Stimulated activated CD4-positive, alpha-beta T cell treated with anti-CD3 and anti-CD28 coated beads, Interleukin-1b, Interleukin-23, amount 100 ng/mL, for 1 hour (primary cell): Measurements from ENCODE around the gene CCDC192.

Experiments used
- DNase-seq, 2 donors: peaks; one replicate each; pipeline ENCODE4 v3.0.0-alpha.2; 2020; ENCODE audit warnings: low read depth in 2 of 2

Gene CCDC192

DNA sequence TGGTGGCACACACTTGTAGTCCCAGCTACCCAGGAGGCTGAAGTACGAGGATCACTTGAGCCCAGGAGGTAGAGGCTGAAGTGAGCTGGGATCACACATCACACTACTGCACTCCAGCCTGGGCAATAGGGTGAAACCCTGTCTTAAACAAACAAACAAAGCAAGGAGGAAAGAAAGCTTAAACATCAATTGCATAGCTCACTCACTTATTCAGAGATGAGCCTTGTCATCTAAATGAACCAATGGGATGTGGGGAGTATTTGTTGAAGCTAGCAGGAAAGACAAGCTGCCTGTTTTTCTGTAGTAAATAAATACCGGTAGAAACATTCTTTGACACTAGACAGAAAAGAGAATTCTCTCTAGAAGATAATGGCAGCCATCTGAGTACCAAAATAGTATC, 219.4 kb downstream of the CCDC192 start:
- DNase-seq = no peak

DNA sequence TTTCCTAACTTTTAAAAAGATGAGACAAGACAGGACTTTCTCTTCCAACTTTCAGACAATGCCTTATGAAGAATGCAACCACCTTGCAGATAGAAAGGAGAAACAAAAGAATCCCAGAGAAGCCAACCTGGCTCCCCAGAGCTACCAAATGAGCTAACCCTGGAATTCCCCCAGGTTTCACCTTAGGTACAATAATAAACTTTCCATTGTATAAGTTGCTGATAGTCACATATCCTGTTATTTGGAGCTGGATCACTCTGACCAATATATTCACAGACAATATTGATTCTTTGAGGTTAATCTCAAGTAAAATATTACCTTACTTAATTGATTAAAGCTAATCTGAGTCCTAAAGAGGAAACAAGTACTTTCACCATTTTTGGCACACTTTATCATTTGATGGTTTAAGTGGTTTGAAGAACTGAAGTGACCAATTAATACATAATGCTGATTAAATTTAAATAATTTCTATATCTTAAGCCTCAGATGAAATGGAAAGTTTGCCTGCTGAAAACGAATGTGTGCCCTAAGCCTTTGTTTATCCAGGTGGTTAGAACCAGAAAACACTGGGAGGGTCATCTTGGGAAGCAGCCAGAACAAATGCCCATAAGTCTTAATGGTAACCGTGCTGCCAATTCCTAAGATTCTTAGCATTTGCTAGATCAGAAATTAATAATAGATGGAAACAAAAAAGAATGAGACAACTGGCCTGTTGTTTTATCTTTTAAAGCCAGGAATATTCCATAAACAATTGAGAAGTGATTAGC, 220.8 kb downstream of the CCDC192 start:
- no peak for DNase-seq

DNA sequence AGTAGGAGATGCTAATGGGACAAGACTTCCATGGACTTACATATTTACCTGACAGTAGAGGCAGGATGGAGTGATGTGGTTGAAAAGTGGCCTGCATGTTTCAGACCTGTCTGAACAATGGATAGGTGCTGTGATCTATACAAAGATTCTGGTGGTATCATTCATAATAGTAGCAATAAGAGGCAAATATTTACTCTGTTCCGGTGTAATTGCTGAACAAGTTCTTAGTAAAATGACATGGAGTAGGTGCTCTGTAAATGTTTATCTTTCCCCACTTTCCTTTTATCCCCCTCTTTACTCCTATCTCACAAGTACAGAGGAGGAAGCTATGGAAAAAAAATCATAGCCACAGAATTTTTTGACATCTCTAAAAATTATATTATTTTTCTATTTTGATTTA, 221.4 kb downstream of the CCDC192 start:
- DNase-seq = no peak

DNA sequence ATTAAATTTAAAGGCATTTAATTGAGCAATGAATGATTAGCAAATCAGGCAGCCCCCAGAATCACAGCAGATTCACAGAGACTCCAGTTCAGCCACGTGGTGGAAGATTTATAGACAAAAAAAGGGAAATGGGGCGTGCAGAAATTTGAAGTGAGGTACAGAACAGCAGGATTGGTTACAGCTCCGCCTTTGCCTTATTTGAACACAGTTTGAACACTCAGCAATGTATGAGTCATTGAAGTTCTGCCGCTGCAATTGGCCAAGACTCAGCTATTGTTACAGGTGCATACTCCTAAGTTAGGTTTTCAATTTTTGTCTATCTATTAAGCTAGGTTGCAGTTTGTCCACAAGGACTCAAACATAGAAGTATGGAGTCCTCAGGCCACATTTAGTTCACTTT, 222.7 kb downstream of the CCDC192 start:
- DNase-seq = no peak

DNA sequence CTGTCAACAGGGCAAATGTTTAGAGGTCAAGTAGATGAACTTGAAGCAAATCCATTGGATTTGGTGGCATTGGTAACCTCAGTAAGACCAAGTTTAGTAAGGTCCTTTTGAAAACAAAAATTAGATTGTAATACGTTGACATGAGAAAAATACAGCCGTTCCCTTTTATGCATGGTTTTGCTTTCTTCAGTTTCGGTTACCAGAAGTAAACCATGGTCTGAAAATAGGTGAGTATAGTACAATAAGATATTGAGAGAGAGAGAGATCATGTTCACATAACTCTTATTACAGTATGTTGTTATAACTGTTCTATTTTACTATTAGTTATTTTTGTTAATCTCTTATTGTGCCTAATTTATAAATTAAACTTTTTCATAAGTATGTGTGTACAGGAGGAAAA, 223.8 kb downstream of the CCDC192 start:
- DNase-seq = no peak

DNA sequence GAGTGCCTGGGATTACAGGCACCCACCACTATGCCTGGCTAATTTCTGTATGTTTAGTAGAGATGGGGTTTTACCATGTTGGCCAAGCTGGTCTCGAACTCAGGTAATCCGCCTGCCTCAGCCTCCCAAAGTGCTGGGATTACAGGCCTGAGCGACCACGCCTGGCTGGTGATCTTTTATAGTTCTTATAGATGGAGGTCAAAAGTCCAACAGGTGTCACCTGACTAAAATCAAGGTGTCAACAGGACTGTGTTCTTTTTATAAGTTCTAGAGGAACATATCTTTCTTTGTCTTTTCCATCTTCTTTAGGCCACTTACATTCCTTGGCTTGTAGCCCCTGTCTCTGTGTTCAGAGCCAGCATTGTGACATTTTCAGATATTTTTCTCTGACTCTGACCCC, 224.9 kb downstream of the CCDC192 start:
- DNase-seq = no peak

DNA sequence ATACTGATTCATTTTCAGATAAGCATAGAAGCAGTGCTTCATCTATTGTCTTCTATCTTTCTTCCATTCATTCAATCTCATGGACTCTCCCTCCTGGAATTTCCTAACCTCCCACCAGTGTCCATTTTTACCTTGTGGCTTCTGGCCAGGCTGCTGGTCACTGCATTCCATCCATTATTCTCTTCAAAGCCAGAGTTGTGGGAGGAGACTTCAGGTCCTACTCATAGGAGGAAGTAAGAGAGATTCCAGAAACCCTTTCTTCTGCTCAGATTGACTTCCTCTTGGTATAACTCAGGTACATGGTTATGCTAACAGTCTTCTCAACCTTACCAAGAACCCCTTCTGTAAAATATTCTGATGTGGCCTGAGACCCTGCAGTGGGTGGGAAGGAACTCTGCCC, 227.1 kb downstream of the CCDC192 start:
- no peak for DNase-seq

DNA sequence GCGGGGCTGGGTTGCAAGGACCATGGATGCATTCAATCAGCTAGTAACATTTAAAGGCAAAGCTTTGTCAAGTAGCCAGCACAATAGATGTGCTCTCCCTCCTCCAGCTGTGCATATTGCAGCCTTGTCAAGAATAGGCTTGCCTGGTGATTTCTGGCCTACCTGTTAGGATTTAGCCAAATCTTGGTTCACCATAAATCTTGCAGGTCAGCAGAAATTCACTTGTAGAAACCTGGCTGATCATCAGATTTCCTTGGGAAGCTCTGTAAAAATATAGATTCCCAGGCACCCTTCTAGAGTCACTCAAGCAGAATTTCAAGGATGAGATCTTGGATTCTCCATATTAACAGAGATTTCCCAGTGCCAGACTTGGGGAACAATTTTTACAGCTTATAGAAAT, 228.2 kb downstream of the CCDC192 start:
- no peak for DNase-seq

DNA sequence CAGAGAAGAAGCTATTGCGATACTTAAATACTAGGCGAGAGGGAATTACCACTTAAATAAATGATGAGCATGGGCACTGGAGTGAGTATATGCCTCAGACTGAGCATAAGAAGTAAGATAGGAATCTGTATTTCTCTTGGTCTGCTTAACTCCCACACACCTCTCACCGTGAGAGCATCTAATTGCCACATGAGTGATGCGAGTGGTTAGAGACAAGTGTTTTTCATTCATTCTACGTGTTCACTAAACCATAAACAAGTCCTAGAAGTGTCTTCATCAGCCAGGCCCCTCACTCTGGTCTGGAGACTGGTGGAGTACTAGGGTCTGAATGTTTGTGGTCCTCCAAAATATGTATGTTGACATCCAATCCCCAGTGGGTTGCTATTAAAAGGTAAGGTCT, 230.2 kb downstream of the CCDC192 start:
- no peak for DNase-seq

DNA sequence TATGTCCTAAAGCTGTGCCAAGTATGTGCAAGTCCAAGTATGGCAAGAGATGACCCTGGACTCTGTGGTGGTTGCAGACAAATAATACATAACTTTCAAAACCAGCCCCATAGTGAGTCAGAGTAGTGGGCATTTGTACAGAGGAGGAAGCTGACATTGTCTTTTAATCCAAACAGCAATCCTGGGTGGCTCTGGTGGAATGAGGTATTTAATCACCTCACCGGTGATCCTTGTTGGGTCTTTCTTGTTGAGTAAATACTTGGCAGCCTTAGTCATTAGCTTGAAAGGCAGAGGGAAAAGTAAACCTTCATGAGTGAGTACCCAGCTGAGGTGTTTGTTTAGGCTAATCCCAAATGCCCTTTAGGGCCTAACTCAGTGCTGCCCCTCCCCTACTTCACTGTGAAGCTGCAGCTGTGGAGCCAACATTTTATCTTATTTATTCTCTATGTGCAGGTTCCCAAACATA, 231.6 kb downstream of the CCDC192 start:
- DNase-seq = no peak

DNA sequence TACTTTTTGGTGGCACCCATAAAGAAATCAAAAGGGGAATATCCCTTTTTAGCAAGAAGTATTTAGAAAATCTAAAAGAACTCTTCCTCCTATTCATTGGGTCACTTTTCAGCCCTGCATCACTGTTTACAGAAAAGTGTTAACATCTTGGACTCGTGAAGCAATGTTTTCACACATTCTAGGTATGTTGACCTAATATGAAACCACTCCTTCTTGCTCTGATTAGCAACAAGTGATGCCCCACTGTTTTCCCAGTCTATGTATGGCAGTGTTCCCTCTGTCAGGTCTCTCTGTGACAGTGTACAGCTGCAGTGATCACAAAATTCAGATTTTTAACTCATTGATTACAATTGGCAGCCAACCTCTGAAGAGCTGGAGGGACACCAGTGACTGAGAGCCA, 232.2 kb downstream of the CCDC192 start:
- no peak for DNase-seq

DNA sequence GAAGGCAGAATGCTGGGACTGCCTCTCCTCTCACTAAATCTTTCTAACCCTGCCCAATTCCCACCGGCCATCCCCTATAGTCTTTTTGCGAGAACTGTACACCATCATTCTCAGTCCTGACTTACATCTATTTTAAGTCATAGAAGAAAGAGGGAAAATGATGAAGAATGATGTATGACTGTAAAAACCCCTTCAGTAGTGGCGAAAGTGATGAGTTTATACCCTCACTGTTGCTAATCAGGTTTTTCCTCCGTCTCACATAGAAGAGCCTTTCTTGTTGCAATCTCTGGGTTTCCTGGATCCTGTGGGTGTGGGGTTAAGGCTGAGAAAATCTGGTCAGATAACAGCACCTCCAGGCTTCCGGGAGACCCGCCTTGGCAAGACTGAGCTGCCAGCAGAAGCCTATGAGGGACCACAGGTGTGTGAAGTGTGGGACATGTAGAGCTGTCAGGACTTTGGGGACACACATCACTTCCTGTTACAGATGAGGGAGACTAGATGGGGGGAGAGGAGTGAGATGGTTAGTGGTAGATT, 233.3 kb downstream of the CCDC192 start:
- DNase-seq = no peak

DNA sequence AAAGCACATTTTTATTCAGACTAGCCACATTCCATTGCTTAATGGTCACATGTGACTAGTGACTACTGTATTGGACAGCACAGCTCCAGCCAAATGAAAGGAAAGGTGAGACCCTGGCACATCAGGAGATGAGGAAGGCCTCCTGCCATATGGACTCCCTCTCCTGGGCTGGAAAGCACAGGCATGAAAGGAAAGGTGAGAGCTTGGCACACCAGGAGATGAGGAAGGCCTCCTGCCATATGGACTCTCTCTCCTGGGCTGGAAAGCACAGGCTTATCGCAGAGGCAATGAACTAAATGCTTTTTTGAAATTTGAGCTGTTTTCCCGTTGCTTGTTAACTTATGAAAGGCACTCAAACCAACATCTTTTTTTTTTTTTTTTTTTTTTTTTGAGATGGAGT, 235.6 kb downstream of the CCDC192 start:
- no peak for DNase-seq

DNA sequence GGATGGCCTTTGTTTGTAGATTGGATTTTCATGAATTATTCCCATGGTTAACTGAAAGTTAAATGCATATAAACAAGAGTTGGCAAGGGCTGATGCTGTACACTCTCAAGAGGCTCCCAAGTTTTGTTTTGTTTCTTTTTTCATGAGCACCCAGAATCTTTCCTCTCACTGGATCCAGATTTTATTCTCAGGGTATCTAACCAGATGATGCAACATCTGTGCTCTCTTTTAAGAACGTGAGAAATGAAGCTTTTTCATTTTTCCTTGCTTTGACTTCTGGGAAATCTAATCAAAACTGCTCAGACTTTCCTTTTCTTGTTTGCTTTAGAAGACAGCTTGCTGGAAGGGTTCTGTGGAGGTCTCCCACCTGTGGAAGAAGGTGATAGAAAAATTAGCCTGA, 237.7 kb downstream of the CCDC192 start:
- no peak for DNase-seq

DNA sequence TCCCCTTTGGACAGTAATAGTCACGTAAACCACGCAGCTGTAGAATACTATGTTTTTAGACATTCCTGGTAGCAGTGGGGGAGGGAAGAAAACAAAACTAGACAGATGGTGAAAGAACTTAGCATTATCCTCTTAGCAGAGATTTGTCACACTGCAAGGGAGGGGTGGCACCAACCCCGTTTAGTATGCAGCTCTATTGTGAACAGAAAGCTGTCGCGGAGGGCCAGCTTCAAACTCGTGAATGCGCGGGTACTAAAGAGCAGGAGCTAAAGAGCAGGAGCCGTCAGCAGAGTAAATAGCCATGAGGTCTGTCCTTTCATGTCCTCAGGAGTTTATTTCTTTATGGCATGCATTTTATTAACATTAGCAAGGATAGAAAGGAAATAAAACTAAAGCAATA, 238.5 kb downstream of the CCDC192 start:
- no peak for DNase-seq

DNA sequence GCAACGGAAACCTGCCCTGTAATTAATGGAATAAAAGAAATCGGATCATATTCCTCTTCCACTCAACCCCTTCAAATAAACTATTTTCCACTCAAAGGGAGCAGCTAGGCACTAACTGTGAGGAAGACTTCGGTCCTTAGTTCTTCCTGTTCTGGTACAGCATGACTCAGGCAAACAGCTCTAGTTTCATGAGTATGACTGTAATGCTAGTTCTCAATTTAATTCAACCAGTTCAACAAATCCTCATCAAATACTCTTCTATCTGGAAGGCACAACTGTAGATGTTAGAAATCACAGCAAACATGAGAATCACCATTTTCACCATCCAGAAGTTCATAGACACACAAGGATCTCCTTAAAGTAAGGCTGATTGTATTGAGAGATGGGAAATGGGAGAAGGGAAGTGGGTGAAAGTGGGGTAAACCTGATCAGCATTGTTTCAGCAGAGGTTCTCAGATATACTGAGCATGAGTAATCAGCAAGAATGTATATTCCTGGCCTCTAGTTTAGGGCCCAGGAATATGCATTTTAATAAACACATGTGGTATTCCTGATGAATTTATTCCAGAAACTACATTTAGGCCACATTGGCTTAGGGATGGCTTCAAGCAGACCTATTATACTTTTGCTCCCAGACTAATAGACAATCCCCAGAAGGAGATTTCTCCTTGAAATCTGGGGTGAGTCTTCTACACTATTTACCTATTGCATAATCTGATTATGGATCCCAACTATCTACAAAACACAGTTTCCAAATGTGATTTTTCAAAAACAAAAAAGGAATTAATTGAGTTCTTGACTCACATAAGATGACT, 239.3 kb downstream of the CCDC192 start:
- no peak for DNase-seq

DNA sequence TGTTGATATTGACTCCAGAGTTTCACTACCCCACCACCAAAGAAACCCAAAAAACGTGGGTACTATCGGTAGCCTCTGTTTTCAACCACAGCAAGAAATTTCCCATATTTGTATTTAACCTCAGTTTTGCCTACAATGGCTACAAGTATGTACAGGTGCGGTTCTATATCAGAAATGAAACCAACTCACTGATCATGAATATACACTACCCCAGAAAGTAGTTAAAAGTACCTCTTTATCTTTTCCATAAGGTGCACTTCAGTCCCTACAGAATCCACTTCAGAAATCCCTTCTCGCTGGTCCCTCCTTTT, 239.8 kb downstream of the CCDC192 start:
- DNase-seq = no peak

DNA sequence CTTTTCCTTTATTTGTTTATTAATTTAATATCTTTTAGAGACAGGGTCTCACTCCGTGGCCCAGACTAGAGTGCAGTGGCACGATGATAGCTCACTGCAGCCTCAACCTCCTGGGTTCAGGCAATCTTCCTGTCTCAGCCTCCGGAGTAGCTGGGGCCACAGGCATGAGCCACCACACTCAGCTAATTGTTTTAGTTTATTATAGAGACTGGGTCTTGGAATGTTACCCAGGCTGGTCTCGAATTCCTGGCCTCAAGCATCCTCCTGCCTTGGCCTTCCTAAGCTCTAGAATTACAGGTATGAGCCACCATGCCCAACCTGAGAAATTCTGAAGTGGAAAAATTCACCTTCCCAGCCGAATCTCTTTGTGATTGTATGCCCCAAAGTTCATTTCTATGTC, 240.9 kb downstream of the CCDC192 start:
- DNase-seq = no peak

DNA sequence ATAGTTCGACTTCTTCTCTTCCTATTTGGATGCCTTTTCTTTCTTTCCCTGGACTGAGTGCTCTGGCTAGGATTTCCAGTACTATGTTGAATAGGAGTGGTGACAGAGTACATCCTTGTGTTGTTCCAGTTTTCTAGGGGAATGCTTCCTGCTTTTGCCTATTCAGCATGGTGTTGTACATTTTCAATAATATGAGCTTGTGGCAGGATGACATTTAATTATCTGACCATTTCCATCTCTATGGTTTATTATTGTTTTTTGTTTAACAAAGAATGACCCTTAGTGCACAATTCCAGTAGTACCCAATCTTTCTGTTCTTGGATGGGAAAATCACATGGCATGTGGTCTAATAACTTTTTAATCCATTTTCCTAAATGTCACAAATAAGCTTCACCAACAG, 244.8 kb downstream of the CCDC192 start:
- no peak for DNase-seq

DNA sequence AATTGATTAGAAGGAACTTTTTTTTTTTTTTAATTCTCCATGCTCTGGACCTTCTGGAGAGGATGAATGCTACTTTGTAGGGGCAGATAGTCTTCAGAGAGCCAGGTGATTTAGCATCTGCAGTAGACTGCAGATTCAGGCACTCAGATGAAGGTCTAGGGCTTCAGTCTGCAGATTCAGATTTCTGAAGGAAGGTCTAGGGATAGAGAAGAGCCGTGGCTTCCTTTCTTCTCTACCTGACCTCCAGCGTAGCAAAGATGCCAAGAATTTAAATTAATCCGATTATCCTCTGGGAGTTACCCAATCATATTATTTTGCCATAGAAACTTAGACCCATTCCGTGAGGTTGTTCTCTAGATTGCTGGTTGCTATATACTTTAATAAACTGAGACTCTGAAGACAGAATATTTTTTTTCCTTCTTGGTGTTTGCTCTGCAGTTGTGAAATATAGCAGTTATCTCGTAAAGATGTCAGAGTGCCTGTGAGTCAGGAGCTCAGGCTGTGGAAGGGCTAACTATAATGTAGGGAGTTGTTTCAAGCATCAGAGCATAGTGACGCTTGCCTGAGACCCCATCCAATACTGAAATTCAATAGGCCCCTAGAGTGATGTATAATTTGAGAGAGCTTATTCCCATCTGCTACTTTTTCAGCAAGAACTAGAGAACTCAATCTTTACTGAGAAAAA, 247.7 kb downstream of the CCDC192 start:
- DNase-seq = no peak

DNA sequence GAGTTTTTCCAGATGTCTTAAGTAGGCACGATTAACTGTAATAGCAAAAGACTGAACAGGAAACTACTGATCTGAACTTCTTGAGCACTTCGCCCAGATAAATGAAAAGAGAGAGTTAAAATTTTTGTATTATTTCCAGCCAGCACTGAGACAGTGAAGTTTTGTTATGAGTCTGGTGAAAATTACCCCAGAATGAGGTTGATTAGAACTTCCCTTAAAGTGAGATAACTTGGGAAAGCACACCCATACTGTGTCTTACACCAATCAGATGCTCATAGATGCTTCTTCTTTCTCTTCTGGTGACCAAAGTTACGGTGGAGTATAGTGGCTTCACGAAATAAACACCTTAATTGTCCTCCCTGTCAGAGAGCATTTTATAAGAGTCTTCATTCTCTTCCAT, 248.6 kb downstream of the CCDC192 start:
- DNase-seq = no peak

DNA sequence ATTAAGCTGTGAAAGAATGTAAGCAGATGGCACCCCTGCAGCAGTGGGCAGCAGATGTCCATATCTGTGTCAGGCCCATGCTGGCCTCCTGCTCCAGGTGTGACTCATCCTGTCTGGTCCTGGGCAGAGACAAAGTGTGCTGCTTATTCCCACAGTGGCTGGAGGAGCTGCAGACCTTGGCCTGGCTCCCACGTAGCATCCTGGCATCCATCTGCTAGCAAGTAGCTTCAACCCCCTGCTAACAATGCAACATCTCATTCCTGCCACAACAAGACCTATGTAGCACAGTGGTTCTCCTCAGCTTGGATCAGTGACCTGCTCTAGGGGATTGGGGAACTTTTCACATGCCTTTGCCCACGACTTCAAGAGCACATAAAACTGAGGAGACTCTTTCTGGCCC, 254.0 kb downstream of the CCDC192 start:
- DNase-seq = no peak
